GM10847 (cell line): Measurements from ENCODE around the gene ATF6B.

Source experiments
- POLR2A ChIP-seq: IDR thresholded peaks from 2 replicates; pipeline ENCODE4 v1.6.1; 2011; ENCODE audit not compliant: insufficient read length; ENCODE audit errors: extremely low read depth

ATF6B gene

GRCh38 chr6:32069878-32070515 is 58.0 kb downstream of the ATF6B start:
- TF ChIP-seq POLR2A, result no peak

- no peak for TF ChIP-seq POLR2A
Measured at GRCh38 chr6:32069460-32069859, 58.6 kb downstream of the ATF6B start.

- TF ChIP-seq POLR2A, result no peak
Measured at GRCh38 chr6:32068867-32069266, 59.2 kb downstream of the ATF6B start.
